ENCODE data around the gene ARFGAP3. TPM values are rescaled to one million over a fixed set of nuclear protein-coding genes. Genes with fewer than 3 reads are reported as not detected.

The ARFGAP3 gene
- total and polyA plus RNA-seq, 11 donors: 13.3 to 34.0 (median 25.1) TPM

DNA sequence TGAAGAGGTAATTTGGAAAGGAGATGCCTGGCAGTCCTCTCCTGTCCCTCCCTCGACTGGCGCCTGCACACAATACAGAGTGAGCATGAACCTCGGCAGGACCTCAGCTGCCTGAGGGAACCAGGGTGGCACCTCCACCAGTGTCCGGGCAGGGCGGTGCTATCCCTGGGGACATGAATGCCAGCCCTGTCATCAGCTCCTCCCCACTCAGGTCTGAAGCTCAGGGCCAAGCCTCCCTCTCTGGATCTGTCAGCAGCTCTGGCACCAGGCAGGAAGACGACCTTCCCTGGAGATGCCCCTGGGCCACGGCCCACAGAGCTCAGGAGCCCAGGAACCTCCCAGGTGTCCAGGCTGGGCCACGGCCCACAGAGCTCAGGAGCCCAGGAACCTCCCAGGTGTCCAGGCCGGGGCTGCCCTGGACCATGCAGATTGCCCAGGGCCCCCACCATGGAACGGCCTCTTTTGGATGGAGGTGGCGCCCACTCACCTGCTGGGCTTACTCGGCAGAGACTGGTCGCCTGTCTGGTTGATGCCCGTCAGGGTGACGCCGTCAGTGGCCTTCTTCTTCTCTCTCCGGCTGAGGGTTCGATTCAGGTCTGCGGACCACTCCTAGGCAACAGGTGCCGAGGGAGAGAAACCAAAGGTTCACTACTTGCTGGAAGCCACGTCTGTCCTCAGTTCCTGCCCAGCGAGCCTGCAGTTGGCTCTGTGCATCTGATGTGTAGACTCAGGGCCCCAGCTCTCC, 21.7 kb upstream of the ARFGAP3 start:
- DNase-seq: peak in 2 of 5 donors; percentile 57
- TF ChIP-seq, protein P1, sequence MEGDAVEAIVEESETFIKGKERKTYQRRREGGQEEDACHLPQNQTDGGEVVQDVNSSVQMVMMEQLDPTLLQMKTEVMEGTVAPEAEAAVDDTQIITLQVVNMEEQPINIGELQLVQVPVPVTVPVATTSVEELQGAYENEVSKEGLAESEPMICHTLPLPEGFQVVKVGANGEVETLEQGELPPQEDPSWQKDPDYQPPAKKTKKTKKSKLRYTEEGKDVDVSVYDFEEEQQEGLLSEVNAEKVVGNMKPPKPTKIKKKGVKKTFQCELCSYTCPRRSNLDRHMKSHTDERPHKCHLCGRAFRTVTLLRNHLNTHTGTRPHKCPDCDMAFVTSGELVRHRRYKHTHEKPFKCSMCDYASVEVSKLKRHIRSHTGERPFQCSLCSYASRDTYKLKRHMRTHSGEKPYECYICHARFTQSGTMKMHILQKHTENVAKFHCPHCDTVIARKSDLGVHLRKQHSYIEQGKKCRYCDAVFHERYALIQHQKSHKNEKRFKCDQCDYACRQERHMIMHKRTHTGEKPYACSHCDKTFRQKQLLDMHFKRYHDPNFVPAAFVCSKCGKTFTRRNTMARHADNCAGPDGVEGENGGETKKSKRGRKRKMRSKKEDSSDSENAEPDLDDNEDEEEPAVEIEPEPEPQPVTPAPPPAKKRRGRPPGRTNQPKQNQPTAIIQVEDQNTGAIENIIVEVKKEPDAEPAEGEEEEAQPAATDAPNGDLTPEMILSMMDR (IDR thresholded peaks at IDR 0.05): no peak
- TF ChIP-seq POLR2A (IDR thresholded peaks at IDR 0.05): no peak
- peak overlapping the region in 2 of 12 donors; percentile 32 to 37 for H3K27ac ChIP-seq

DNA sequence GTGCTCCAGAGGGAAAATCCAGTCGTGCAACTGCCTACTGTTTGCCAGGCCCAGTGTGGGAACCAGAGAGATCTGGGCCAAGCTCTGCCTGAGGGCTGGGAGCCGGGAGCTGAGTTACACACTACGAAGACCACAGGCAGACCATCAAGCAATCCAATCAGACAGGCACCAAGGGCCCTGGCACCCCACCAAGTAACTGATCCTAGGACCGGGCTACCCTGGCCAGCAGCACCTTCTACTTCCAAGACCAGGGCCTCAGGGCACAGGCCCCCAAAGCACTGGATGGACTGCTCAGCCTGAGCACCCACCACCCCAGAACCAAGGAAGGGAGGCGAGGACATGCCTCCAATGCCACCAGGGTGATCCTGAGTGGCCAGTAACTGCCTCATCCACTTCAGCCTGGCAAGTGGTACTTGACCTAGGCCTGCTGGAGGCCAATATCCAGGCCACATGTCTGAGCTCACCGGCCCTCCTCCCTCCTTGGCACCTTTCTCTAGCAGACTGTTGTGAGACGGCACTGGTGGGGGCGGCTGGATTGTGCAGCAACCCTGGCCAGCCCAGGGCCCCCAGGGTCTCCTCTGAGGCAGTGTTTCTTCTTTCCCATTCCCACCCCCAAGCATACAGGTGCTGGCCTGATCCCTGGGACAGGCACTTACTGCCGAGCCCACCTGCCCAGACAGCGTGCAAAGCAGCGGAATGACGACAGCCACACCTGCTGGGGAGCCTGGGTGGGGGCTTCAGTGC, 20.7 kb upstream of the ARFGAP3 start:
- H3K4me3 ChIP-seq: no peak overlapping the region
- ATAC-seq (peak in 2 of 4 donors; percentile 8 to 15), DNase-seq (peak in 1 of 5 donors; percentile 55)
- intact Hi-C loops (cut with DNase I): loop anchor here in 2 of 10 donors (10.0 kb wide), 3 partner anchors 87 to 207 kb away; partner anchors contain the start of genes PACSIN2 (in 1 of the 2) and TTLL1 (in 1 of the 2)
- no peaks in the 10 kb centered on the region for H3K27me3 ChIP-seq
- peaks cover 0 to 100% (median 97%) of the 10 kb centered on the region in 9 donors for H3K36me3 ChIP-seq
- H3K4me1 ChIP-seq: peaks cover 0 to 35% (median 2%) of the 10 kb centered on the region in 12 donors
- WGBS, 4 donors: 67 to 78% (median 74%) methylated on average over 6 to 12 of the region's 12 CpGs
- H3K9me3 ChIP-seq: no peaks in the 10 kb centered on the region
- H3K27ac ChIP-seq: peak overlapping the region in 4 of 12 donors; percentile 7 to 42 (median 28)
- TF ChIP-seq, protein P1 (IDR thresholded peaks at IDR 0.05): no peak
- no peak for TF ChIP-seq POLR2A (IDR thresholded peaks at IDR 0.05)

More for the DNA sequence above, 21.7 kb upstream of the ARFGAP3 start:
- Histone ChIP-seq H3K4me3 (no peak overlapping the region), H3K27me3 (no peaks in the 10 kb centered on the region), H3K9me3 (no peaks in the 10 kb centered on the region), H3K36me3 (peaks cover 0 to 100% (median 97%) of the 10 kb centered on the region in 9 donors), H3K4me1 (peaks cover 0 to 35% (median 2%) of the 10 kb centered on the region in 12 donors)
- peak in 3 of 4 donors; percentile 20 to 53 (median 37) for ATAC-seq
- intact Hi-C loops (cut with DNase I): loop anchor here in 2 of 10 donors (10.0 kb wide), 3 partner anchors 86 to 206 kb away; partner anchors contain the start of genes PACSIN2 (in 1 of the 2) and TTLL1 (in 1 of the 2)
- 74 to 85% (median 82%) methylated on average over 12 to 22 of the region's 22 CpGs for WGBS, 4 donors

DNA sequence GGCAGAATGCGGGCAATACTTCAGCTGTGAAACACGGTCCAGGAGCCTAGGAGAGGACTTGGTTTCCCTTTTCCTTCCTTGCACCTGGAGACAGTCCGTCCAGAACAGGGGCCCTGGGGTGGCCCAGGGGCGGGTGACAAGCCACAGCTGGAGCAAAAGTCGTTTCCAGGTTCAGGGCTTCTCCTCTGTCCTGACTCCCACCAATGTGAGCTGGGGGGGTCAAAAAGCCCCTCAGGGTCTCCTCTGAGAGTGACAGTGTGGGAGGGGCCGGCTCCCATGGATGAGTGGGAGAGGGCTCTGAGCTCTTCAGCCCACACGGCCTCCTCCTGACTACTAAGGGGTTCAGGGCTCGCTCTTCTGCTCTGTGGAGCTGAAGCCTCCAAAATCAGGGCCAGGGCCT, 20.1 kb upstream of the ARFGAP3 start:
- Histone ChIP-seq H3K9me3 (no peaks in the 10 kb centered on the region), H3K27me3 (no peaks in the 10 kb centered on the region), H3K4me1 (peaks cover 0 to 30% (median 2%) of the 10 kb centered on the region in 12 donors), H3K36me3 (peaks cover 0 to 100% (median 97%) of the 10 kb centered on the region in 9 donors), H3K27ac (peak overlapping the region in 1 of 12 donors; percentile 42), H3K4me3 (no peak overlapping the region)
- WGBS, 4 donors: 82 to 94% (median 86%) methylated on average over 6 to 8 of the region's 8 CpGs
- intact Hi-C loops (cut with DNase I): loop anchor here in 2 of 10 donors (10.0 kb wide), 3 partner anchors 88 to 208 kb away; partner anchors contain the start of genes PACSIN2 (in 1 of the 2) and TTLL1 (in 1 of the 2)
- TF ChIP-seq, protein P1 (IDR thresholded peaks at IDR 0.05): no peak
- TF ChIP-seq POLR2A (IDR thresholded peaks at IDR 0.05): no peak
- DNase-seq (peak in 1 of 5 donors; percentile 23), ATAC-seq (no peak)

Measured in heart left ventricle (tissue), 16 donors.